ENCODE data around the gene SEC11A.
A peak's percentile ranks its signal among the peaks of the same experiment; 100 is the strongest.
"Not testable (repeated sequence)": the region's sequence is repeated elsewhere in the genome, so short reads cannot be mapped to it uniquely, and the experiment has no call there.

The SEC11A gene

DNA sequence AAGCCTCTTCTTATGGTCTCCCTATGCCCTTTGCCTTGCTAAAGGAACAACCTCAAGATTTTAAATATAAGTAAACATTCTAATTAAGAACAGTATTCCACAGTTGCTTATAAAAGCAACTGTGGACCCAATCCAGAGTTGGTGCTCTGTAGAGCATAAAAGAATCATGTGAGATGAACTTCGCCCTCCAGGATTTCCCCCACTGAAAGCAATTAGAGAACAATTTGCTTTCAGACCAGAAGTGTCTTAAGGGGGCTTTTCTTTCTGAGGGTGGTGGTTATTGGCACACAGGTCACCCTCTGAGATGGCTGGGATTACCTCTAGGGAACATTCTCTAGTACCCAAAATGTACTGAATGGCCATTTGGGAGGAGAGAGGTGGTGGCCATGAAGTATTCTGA is 43.1 kb upstream of the SEC11A start:
- H3K4me3 ChIP-seq (ENCODE audit: low read depth, low read length), result no peak overlapping the region
- TF ChIP-seq, protein P1, sequence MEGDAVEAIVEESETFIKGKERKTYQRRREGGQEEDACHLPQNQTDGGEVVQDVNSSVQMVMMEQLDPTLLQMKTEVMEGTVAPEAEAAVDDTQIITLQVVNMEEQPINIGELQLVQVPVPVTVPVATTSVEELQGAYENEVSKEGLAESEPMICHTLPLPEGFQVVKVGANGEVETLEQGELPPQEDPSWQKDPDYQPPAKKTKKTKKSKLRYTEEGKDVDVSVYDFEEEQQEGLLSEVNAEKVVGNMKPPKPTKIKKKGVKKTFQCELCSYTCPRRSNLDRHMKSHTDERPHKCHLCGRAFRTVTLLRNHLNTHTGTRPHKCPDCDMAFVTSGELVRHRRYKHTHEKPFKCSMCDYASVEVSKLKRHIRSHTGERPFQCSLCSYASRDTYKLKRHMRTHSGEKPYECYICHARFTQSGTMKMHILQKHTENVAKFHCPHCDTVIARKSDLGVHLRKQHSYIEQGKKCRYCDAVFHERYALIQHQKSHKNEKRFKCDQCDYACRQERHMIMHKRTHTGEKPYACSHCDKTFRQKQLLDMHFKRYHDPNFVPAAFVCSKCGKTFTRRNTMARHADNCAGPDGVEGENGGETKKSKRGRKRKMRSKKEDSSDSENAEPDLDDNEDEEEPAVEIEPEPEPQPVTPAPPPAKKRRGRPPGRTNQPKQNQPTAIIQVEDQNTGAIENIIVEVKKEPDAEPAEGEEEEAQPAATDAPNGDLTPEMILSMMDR (IDR thresholded peaks at IDR 0.05; ENCODE audit: low read depth, low read length), result no peak

- TF ChIP-seq, protein P1 (IDR thresholded peaks at IDR 0.05; ENCODE audit: low read depth, low read length), result no peak
- H3K4me3 ChIP-seq (ENCODE audit: low read depth, low read length), result no peak overlapping the region
Observed at GRCh38 chr15:84755736-84756527, 40.0 kb upstream of the SEC11A start.

DNA sequence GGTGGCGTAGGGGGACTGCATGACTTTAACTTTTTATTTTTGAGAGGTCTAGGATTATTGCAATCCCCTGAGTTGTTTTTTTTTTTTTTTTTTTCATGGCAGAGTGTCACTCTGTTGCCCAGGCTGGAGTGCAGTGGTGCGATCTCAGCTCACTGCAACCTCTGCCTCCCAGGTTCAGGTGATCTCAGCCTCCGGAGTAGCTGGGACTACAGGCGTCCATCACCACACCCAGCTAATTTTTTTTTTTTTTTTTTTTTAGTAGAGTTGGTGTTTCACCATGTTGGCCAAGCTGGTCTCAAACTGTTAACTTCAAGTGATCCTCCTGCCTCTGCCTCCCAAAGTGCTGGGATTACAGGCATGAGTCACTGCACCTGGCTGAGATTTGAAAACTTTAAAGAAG is 39.0 kb upstream of the SEC11A start:
- not testable (repeated sequence) for H3K4me3 ChIP-seq (ENCODE audit: low read depth, low read length)

DNA sequence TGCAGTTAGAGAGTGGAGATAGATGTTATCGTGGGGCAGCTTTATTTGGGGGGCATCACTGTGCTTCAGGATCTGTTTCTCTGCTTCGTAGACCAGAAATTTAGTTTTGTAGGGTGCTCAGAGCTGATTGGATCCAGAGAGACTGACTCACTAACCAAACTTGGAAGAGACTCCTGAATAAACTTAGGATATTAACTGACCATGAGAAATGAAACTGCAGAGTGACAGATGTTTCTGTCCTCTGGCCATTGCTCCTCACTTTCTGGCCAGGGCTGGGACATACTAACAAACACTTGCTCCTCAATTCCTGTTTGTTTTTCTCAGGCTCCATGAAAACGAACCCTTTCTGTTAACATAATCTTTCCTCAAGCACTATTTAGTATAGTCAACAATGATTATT is 36.8 kb upstream of the SEC11A start:
- TF ChIP-seq, protein P1 (IDR thresholded peaks at IDR 0.05; ENCODE audit: low read depth, low read length), result no peak
- H3K4me3 ChIP-seq (ENCODE audit: low read depth, low read length), result no peak overlapping the region; the same call in 1 of the 2 replicates

DNA sequence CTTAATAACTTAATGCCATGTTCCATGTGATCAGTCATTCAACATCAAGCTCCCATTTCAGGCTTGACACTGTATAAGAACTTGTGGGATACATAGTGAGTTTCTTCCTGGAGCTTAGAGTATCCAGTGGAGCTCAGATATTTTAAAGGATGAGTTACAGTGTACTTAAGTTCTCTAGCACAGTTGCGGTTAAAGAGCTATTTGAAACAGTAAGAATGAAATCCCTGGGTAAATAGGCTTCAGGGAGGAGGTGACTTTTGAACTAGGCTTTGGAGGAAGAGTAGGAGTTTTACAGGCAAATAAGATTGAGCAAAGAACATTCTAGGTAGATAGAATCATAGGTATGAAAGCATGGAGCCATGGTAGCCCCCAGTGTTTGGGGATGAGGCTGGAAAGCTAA is 36.3 kb upstream of the SEC11A start:
- TF ChIP-seq, protein P1 (IDR thresholded peaks at IDR 0.05; ENCODE audit: low read depth, low read length), result no peak
- H3K4me3 ChIP-seq (ENCODE audit: low read depth, low read length), result no peak overlapping the region; the same call in 1 of the 2 replicates

DNA sequence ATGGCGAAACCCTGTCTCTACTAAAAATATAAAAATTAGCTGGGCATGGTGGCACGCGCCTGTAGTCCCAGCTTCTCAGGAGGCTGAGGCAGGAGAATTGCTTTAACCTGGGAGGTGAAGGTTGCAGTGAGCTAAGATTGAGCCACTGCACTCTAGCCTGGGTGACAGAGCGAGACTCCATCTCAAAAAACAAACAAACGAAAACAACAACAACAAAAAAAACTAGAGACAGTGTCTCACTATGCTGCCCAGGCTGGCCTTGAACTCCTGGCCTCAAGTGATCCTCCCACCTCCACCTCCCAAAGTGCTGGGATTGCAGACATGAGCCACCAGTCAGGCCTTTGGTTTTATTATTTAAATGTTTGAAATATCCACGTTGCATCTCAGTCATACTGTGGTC is 35.8 kb upstream of the SEC11A start:
- H3K4me3 ChIP-seq (ENCODE audit: low read depth, low read length), result not testable (repeated sequence)

DNA sequence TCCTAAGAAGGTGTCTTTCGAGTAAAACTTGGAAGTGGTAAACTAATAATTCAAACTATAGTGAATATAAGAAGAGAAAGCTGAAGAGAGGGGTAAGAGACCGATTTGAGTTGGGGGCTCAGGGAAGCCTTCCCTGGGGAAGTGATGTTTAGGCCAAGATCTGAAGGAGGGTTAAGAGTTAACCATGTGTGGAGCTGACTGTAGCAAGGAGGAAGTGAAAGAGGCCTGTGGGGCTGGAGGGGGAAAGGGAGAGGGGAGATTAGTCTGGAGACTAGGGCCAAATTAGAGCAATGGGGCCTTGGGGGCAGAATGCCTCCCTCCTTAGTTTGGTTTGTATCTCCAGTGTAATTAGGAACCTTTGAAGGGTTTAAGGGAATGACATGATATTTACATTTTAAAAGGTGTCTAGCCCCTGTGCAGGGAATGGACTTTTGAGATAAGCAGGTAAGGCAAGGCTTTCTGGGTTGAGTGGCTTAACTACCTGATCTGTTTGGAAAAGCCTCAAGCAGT is 34.7 kb upstream of the SEC11A start:
- TF ChIP-seq, protein P1 (IDR thresholded peaks at IDR 0.05; ENCODE audit: low read depth, low read length), result no peak
- H3K4me3 ChIP-seq (ENCODE audit: low read depth, low read length), result no peak overlapping the region

- peak overlapping the region; percentile 95 for H3K4me3 ChIP-seq (ENCODE audit: low read depth, low read length)
- TF ChIP-seq, protein P1 (IDR thresholded peaks at IDR 0.05; ENCODE audit: low read depth, low read length), result no peak
Observed at GRCh38 chr15:84749111-84749991, 33.4 kb upstream of the SEC11A start.
